ENCODE data around the gene PTGER2.
A peak's percentile ranks its signal among the peaks of the same experiment; 100 is the strongest.

Gene PTGER2

DNA sequence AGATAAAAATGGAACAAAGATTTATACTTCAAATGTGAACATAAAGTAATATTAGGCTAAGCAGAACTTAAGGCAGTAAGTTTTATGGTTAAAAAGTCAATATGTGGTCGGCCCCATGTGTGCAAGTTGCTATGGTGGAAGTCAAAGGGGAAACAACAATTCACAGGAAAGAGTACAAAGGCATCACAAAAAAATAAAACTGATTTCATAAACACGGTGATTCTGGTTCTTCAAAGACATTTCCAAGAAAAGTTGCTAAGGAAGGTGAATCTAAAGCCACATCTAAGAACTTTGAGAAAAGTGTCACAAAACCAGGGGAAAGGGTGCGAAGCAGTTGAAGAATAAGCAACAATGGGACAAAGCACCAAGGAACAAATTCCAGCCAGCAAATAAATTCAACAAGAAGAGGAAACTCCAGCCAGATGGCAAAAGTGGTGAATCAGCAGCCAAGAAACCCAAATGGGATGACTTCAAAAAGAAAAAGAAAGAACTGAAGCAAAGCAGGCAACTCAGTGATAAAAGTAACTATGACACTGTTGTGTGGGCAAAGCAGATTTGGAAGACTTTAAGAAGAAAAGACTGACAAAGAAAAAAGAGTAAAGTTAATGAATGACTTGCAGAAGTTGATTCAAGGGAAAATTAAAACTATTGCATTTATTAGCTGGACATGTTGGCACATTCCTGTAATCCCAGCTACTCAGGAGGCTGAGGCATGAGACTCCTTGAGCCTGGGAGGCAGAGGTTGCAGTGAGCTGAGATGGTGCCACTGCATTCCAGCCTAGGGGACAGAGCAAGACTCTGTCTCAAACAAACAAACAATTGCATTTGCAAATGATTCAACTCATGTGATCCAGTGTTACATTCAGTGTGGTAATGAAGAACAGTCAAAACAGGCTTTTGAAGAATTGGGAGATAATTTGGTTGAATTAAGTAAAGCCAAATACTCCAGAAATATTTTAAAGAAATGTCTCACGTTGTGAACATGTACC is 27.2 kb upstream of the PTGER2 start:
- H3K4me1 Mint-ChIP-seq (ENCODE audit: low read depth) = peaks cover 22% of the 10 kb centered on the region
- H3K36me3 Mint-ChIP-seq (ENCODE audit: low read depth) = no peaks in the 10 kb centered on the region
- H3K27ac Mint-ChIP-seq = no peak overlapping the region
- peaks cover 5% of the 10 kb centered on the region for H3K9me3 Mint-ChIP-seq
- H3K4me3 Mint-ChIP-seq = no peak overlapping the region
- no peaks in the 10 kb centered on the region for H3K27me3 Mint-ChIP-seq

DNA sequence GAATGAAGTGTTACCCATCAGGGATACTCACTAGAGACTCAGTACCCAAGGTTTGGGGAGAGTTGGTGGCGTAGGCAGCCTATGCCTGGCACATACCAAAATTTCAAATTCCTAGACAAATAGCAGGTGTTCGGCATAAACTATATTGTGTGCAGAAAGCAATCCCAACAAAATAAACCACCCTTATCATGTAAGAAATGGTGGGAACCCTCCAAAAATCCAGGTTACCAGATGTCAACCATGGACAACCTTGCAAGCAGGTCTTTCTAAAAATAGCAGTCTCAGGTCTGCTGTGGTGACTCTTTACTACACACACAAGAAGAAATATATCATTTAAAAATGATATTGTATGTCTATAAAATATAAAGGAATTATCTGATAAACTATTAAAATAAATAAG is 17.7 kb upstream of the PTGER2 start:
- Mint-ChIP-seq H3K27ac (no peak overlapping the region), H3K9me3 (no peaks in the 10 kb centered on the region), H3K4me1 (ENCODE audit: low read depth) (peaks cover 13% of the 10 kb centered on the region), H3K4me3 (no peak overlapping the region), H3K27me3 (no peaks in the 10 kb centered on the region), H3K36me3 (ENCODE audit: low read depth) (no peaks in the 10 kb centered on the region)

DNA sequence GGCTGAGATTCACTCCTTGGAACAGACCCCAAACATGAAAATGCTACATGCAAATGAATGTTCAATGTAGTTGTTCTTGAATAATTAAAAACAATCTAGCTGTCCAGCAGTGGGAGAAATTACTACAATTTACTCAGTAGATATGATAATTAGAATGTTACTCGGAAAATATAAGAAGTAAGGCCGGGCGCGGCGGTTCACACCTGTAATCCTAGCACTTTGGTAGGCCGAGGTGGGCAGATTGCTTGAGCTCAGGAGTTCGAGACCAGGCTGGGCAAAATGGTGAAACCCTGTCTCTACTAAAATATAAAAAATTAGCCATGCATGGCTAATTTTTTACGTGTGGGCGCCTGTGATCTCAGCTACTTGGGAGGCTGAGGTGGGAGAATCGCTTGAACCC is 15.3 kb upstream of the PTGER2 start:
- no peaks in the 10 kb centered on the region for H3K27me3 Mint-ChIP-seq
- H3K4me3 Mint-ChIP-seq = no peak overlapping the region
- H3K27ac Mint-ChIP-seq = no peak overlapping the region
- peaks cover 24% of the 10 kb centered on the region for H3K4me1 Mint-ChIP-seq (ENCODE audit: low read depth)
- H3K9me3 Mint-ChIP-seq = no peaks in the 10 kb centered on the region
- H3K36me3 Mint-ChIP-seq (ENCODE audit: low read depth) = no peaks in the 10 kb centered on the region

DNA sequence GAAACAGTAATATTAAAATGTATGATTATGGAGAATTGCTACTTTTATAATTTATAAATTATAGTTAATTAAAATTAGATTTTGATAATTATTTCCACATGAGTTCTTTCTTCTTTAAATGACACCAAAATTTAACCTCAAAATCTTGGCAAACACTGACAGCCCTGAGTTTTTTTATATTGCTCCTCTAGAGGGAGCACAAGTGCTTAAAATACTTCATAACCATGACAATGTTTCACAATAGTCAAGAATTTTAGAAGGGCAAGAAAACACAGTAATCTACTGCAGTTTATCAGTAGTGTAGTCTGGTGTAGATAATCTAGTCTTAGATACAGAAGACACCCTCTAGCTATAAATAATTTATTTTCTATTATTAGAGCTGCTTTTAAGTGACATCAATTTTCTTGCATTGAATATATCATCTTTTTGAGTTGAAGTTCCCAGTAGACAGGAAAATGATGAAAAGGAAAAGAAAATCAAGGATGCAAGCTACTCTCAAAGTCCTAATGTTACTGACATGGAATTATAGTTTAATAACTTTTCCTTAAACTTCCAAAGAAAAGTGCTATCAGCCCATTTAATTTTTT is 14.3 kb upstream of the PTGER2 start:
- Mint-ChIP-seq H3K27ac (no peak overlapping the region), H3K4me3 (no peak overlapping the region), H3K27me3 (no peaks in the 10 kb centered on the region), H3K9me3 (no peaks in the 10 kb centered on the region), H3K4me1 (ENCODE audit: low read depth) (peaks cover 24% of the 10 kb centered on the region), H3K36me3 (ENCODE audit: low read depth) (no peaks in the 10 kb centered on the region)

DNA sequence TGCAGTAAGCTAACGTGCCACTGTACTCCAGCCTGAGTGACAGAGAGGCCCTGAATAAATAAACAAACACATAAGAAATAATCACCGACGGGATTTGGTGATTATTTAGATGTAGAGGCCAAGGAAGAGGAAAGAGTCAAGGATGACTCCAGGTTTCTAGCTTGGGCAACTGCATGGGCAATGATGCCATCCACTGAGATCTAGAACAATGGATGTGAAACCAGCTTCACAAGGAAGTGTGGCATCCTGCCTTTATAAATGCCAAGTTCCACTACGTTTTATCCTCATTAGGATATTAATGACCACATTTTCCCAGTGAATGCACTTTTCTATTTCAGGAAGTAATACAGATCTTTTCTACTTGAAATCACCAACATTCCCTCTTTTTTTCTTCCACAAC is 10.9 kb upstream of the PTGER2 start:
- Mint-ChIP-seq H3K9me3 (no peaks in the 10 kb centered on the region), H3K36me3 (ENCODE audit: low read depth) (peaks cover 4% of the 10 kb centered on the region), H3K4me1 (ENCODE audit: low read depth) (peaks cover 39% of the 10 kb centered on the region), H3K4me3 (no peak overlapping the region), H3K27ac (no peak overlapping the region), H3K27me3 (no peaks in the 10 kb centered on the region)

DNA sequence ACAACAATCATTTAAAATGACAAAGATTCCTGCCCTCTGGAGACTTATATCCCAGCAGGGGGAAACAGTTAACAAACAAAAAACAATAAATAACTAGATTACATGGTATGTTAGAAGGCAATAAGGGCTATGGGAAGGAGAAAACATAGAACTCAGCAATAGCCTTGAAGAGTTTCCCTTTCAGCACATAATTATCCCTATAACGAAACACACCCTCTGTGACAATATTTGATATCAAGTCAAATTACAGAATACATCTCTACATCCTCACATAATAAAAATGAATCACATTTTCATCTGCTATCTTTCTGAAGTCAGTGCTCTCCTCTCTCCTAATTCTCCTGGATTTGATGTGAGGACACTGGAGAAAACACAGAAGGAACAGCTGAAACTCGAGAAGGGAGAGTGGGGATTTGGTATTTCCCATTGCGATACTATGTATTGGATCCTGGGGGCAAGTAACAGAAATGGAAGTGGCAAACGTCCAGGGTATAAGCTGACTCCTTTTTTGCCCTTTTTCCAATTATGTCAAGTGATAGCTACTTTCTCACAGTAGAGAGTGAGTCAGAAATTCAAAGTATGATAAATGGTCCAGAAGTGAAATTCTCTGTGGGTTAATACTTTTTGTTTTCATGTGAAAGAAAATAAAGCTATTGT is 9.7 kb upstream of the PTGER2 start:
- H3K4me3 Mint-ChIP-seq = no peak overlapping the region
- H3K9me3 Mint-ChIP-seq = no peaks in the 10 kb centered on the region
- peak overlapping the region; percentile 20 for H3K27ac Mint-ChIP-seq
- H3K36me3 Mint-ChIP-seq (ENCODE audit: low read depth) = peaks cover 4% of the 10 kb centered on the region
- no peaks in the 10 kb centered on the region for H3K27me3 Mint-ChIP-seq
- peaks cover 44% of the 10 kb centered on the region for H3K4me1 Mint-ChIP-seq (ENCODE audit: low read depth)

DNA sequence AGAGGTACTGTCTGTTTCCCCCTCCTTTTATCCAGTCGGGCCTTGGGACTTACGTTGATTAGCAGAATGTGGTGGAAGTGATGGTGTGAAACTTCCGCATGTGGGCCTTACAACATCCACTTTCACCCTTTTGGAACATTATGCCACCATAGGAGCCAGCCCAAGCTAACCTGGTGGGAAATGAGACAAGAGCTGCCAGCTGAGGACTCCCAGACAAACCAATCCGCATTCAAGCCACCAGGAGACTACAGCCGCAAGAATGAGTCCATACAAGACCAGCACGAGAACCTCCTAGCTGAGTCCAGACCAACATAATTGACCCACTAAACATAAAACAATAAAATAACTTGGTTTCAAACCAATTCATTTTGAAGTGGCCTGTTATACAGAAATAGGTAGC is 9.1 kb upstream of the PTGER2 start:
- H3K4me1 Mint-ChIP-seq (ENCODE audit: low read depth) = peaks cover 48% of the 10 kb centered on the region

DNA sequence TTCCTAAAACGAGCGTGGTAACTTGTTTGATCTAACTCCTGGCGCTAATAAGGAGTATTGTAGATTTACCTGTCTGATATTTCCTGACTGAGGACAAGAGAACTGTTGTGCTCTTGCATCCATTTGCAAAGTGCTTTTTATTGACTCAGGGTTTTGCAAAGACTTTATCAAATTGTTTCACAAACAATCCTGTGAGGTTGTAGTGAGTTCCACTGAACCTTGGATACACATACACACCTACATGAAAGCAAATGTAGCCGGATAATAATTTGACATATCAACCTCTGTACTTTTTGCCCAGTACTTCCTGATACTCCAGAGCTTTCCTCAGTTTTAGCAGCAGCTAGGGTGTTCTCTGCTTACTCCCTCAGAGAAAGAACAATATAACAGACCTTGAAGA is 6.7 kb upstream of the PTGER2 start:
- Mint-ChIP-seq H3K27ac (peak overlapping the region; percentile 73), H3K36me3 (ENCODE audit: low read depth) (peaks cover 4% of the 10 kb centered on the region), H3K4me3 (peak overlapping the region; percentile 2), H3K27me3 (no peaks in the 10 kb centered on the region), H3K4me1 (ENCODE audit: low read depth) (peaks cover 61% of the 10 kb centered on the region), H3K9me3 (no peaks in the 10 kb centered on the region)

More for the DNA sequence above, 9.1 kb upstream of the PTGER2 start:
- no peak overlapping the region for H3K27ac Mint-ChIP-seq
- H3K36me3 Mint-ChIP-seq (ENCODE audit: low read depth) = peaks cover 4% of the 10 kb centered on the region
- no peaks in the 10 kb centered on the region for H3K9me3 Mint-ChIP-seq
- H3K4me3 Mint-ChIP-seq = no peak overlapping the region
- no peaks in the 10 kb centered on the region for H3K27me3 Mint-ChIP-seq

DNA sequence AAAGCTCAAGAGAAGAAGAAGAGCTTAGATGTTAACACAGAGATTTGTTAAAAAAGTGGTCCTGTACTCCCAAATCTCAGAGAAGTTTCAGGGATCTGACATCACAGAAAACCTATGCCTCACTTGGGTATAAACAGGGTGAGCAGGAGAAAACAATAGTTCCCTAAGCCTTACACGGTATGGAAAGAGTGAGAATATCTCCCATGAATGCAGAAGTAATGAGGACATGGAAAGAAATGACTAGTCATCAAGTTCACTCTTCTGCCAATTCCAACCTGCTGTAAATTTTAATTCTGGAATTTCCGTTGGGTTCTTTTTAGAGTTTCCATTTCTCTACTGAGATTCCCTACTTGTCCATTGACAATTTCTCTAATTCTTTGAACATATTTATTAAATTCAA is 6.2 kb upstream of the PTGER2 start:
- H3K36me3 Mint-ChIP-seq (ENCODE audit: low read depth) = peaks cover 4% of the 10 kb centered on the region
- H3K4me1 Mint-ChIP-seq (ENCODE audit: low read depth) = peaks cover 63% of the 10 kb centered on the region

DNA sequence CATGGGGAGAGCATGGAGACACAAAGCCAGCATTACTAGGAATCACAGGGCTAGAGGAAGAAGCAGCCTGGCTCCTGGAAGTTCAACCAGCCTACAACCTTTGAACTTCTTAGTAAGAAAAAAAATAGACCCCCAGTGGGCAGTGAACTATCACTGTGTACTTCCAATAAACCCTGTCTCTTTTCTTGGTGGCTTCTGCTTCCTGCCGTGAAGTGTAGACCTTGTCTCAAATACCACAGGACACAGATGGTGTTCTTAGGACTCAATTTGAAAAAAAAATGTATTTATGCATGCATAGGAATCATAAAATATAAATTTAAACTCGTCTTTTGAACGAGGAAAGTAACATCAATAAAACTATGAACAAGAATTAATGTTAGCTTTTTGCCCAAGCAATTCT is 3.6 kb upstream of the PTGER2 start:
- no peak overlapping the region for H3K27ac Mint-ChIP-seq
- peaks cover 9% of the 10 kb centered on the region for H3K36me3 Mint-ChIP-seq (ENCODE audit: low read depth)
- peaks cover 10% of the 10 kb centered on the region for H3K27me3 Mint-ChIP-seq
- peaks cover 81% of the 10 kb centered on the region for H3K4me1 Mint-ChIP-seq (ENCODE audit: low read depth)
- H3K9me3 Mint-ChIP-seq = no peaks in the 10 kb centered on the region
- no peak overlapping the region for H3K4me3 Mint-ChIP-seq

More for the DNA sequence above, 6.2 kb upstream of the PTGER2 start:
- Mint-ChIP-seq H3K9me3 (no peaks in the 10 kb centered on the region), H3K4me3 (peak overlapping the region; percentile 2), H3K27ac (peak overlapping the region; percentile 73), H3K27me3 (peaks cover 2% of the 10 kb centered on the region)

DNA sequence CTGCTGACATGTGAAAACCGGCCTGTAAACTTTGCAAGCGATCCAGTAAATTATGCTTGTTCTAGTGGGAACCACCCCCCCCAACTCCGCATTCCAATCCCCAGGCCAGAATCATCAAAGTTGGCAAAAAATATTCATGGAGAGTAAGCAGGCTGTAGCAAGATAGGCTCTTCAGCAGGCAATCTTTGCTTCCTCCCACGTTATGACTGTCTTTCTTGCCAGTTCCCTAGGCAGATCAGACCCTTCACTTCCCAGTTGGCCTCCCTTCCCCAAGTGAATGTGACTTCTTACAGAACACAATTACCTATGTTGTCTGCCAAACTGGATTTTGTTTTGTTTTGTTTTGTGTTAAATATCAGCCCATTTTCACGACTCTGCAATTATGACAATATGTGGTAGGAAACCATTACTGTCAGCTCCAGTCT is 1.2 kb upstream of the PTGER2 start:
- Mint-ChIP-seq H3K27me3 (peaks cover 20% of the 10 kb centered on the region), H3K27ac (peak overlapping the region; percentile 93), H3K4me3 (peak overlapping the region; percentile 91), H3K9me3 (no peaks in the 10 kb centered on the region), H3K36me3 (ENCODE audit: low read depth) (peaks cover 11% of the 10 kb centered on the region), H3K4me1 (ENCODE audit: low read depth) (peaks cover 90% of the 10 kb centered on the region)

DNA sequence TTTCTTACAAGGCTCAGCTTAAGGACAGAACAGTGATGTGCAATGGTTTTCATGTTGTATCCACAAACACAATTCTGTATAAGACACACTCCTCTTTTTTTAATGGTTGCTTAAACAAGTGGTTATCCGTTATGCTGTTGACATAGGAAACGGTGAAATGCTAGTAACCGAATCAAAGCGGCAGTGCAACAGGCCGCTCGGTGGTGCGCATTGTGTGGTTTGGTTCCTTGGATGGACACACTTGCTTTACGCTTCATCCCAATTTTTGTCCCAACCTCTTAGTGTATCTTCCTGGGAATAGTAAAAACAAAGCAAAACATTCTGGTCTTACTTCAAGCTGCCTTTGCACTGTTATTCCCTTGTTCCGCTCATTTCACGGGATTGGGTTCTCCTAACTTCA is 650 bp upstream of the PTGER2 start:
- Mint-ChIP-seq H3K4me3 (peak overlapping the region; percentile 91), H3K4me1 (ENCODE audit: low read depth) (peaks cover 90% of the 10 kb centered on the region), H3K27ac (peak overlapping the region; percentile 93), H3K27me3 (peaks cover 20% of the 10 kb centered on the region), H3K36me3 (ENCODE audit: low read depth) (peaks cover 16% of the 10 kb centered on the region), H3K9me3 (no peaks in the 10 kb centered on the region)

DNA sequence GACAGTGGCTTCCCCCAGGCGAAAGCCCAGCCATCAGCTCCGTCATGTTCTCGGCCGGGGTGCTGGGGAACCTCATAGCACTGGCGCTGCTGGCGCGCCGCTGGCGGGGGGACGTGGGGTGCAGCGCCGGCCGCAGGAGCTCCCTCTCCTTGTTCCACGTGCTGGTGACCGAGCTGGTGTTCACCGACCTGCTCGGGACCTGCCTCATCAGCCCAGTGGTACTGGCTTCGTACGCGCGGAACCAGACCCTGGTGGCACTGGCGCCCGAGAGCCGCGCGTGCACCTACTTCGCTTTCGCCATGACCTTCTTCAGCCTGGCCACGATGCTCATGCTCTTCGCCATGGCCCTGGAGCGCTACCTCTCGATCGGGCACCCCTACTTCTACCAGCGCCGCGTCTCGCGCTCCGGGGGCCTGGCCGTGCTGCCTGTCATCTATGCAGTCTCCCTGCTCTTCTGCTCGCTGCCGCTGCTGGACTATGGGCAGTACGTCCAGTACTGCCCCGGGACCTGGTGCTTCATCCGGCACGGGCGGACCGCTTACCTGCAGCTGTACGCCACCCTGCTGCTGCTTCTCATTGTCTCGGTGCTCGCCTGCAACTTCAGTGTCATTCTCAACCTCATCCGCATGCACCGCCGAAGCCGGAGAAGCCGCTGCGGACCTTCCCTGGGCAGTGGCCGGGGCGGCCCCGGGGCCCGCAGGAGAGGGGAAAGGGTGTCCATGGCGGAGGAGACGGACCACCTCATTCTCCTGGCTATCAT is 663 bp downstream of the PTGER2 start:
- H3K27ac Mint-ChIP-seq = peak overlapping the region; percentile 87
- H3K4me1 Mint-ChIP-seq (ENCODE audit: low read depth) = peaks cover 94% of the 10 kb centered on the region
- H3K4me3 Mint-ChIP-seq = peak overlapping the region; percentile 91
- H3K9me3 Mint-ChIP-seq = peaks cover 3% of the 10 kb centered on the region
- H3K36me3 Mint-ChIP-seq (ENCODE audit: low read depth) = peaks cover 25% of the 10 kb centered on the region
- H3K27me3 Mint-ChIP-seq = peaks cover 20% of the 10 kb centered on the region

DNA sequence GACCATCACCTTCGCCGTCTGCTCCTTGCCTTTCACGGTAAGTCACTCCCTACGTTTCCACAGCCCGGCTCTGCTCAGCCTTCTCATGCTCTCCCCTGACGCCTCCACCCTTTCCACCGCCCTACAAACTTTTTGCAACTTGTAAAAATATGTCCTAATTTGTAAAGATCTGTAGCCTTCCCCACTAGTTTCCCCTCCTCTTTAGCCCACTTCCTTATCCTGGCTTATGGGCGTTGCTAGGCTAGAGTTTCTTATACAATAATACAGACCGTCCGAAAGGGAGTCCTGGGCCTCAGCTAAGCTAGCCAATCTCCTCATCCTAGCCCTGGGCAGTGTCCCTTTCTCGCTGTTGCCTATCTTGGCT is 1.2 kb downstream of the PTGER2 start:
- Mint-ChIP-seq H3K9me3 (peaks cover 8% of the 10 kb centered on the region), H3K27ac (peak overlapping the region; percentile 87), H3K4me3 (peak overlapping the region; percentile 91), H3K36me3 (ENCODE audit: low read depth) (peaks cover 31% of the 10 kb centered on the region), H3K4me1 (ENCODE audit: low read depth) (peaks cover 94% of the 10 kb centered on the region), H3K27me3 (peaks cover 20% of the 10 kb centered on the region)

All from stimulated activated naive CD8-positive, alpha-beta T cell treated with anti-CD3 and anti-CD28 coated beads, Interleukin-15, Interleukin-2, amounts not matched to agents 100 ng/mL and 50 ng/mL, for 24 hours (primary cell).